ENCODE results near the gene CCDC157.

GRCh38 chr22:30420347-30421125, 63.7 kb downstream of the CCDC157 start:
- TF ChIP-seq CTCF (IDR thresholded peaks at IDR 0.05) = no peak
- no peak for TF ChIP-seq EZH2 (IDR thresholded peaks at IDR 0.05; ENCODE audit: borderline replicate concordance, insufficient read depth, low read depth, low read length, poor library complexity, severe bottlenecking)

Measured in B cell (primary cell).